Esophagus mucosa (tissue), 1 donor: ENCODE results near the gene HEATR3. TPM values are rescaled to one million over a fixed set of nuclear protein-coding genes. Genes with fewer than 3 reads are reported as not detected.
A peak's percentile ranks its signal among the peaks of the same experiment; 100 is the strongest.
"Not testable (repeated sequence)": the region's sequence is repeated elsewhere in the genome, so short reads cannot be mapped to it uniquely, and the experiment has no call there.

Experiments used
- ATAC-seq: fragments of 200-7000 bp; cut with Tn5 transposase; one replicate; pipeline ENCODE4 v1.9.1; 2020
- total RNA-seq: library from RNA; stranded (reverse); gene quantifications from one replicate; pipeline ENCODE4 v1.2.4, GENCODE V29; 2023
- donor health status: DM: yes; HTN: yes; CAD: no.

HEATR3 gene
- total RNA-seq, 1 donor from 2014 or later, result 14.5 TPM

DNA sequence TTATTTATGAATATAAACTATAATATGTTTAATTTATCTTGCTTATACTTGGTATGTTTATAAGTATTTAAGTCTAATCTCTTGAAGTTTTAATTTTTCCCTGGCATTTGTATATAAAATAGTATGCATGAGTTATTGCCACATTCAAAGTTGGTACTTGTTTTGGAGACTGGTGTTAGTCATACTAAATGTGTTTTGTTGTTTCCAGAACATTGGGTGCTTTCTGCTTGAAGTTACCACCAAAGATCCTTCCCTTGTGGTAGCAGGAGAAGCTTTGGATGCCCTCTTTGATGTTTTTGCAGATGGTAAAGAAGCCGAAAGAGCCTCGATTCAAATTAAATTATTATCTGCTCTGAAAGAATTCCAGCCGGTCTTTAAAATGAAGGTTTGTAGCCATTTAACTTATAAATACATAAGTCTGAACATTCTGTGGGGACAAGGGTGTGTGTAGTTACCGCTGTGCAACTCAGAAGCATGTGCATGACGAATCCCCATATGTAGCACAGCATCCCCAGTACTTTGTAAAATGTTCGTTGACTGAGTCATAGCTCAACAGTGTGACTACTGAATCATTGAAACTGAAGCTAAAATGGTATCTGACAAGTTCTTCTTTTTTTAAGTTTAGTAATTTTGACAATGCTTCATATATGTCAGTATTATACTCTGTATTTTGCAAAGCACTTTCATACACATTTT lies 36.4 kb downstream of the HEATR3 start:
- no peak for ATAC-seq

DNA sequence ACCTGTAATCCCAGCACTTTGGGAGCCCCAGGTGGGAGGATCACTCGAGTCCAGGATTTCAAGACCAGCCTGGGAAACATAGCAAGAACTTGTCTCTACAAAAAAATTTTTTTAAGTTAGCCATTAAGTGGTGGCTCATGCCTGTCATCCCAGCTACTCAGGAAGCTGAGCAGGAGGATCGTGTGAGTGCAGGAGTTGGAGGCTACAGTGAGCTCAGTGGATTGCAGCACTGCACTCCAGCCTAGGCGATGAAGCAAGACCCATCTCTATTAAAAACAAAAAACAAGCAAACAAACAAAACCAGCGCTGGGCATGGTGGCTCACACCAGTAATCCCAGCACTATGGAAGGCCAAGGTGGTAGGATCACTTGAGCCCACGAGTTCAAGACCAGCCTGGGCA lies 38.0 kb downstream of the HEATR3 start:
- no peak for ATAC-seq

DNA sequence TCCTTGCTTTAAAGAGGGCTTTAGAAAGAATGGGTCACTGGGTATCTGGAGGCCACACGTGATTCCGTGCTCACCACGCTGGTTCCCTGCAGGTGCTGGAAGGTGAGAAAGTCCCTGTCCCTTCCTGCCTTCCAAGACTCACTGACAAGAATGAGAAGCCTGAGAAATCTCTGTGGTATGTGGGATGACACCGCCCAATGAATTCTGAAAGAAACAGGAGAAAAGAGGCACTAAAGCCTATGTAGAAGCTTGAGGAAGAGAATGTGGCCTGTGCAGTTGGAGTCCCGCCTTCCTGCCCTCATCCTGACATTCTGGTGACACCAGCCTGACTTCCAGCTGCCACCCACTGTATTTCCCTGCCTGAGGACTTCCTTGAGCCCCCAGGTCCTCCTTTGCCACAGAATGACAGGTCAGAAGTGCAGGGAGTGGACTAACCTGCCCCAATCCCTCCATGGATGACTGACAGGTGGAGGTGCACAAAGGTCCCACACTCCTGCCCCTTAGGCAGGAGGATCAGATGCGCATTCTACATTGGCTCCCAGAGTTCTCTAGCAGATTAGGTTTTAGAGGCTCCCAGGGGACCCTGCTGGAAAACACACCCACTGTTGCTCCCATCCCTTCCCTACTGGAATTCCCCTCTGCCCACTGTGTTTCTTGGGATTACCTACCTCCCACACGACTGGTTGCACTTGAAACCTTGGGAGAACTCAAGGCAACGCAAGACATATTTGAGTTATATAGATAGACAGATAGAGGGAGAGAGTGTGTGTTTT lies 48.8 kb downstream of the HEATR3 start:
- ATAC-seq, result peak; percentile 60

DNA sequence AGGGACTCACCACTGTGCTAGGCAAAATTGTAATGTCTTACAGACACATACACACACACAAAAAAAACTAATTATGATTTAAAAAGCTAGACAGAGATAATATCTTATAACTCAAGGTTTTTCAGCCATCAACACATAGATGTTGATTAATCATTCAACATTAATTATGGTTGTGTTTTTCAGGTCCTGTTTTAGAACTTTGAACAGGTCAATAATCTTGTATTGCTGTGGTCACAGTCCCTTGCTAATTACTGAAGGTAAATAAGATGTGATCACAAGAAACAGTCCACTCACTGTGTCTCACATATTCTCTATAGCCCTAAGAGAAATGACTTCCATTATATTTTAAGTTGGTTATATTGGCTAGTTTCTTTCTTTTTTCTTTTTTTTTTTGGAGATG lies 54.9 kb downstream of the HEATR3 start:
- ATAC-seq, result no peak

DNA sequence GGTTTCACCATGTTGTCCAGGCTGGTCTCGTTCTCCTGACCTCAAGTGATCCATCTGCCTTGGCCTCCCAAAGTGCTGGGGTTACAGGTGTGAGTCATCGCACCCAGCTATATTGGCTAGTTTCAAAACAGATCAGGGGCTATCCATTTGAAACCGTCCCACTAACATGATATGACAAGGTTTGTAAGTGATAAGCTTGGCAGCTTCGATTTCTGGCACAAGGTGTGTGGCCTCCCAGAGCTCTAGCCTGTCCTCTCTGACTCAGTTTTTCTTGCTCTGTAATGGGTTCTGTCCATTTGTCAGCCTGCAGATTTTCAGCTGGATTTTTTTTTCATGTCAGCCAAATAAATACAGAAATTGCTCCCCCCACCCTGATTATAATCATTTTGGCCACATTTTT lies 55.5 kb downstream of the HEATR3 start:
- ATAC-seq, result no peak

DNA sequence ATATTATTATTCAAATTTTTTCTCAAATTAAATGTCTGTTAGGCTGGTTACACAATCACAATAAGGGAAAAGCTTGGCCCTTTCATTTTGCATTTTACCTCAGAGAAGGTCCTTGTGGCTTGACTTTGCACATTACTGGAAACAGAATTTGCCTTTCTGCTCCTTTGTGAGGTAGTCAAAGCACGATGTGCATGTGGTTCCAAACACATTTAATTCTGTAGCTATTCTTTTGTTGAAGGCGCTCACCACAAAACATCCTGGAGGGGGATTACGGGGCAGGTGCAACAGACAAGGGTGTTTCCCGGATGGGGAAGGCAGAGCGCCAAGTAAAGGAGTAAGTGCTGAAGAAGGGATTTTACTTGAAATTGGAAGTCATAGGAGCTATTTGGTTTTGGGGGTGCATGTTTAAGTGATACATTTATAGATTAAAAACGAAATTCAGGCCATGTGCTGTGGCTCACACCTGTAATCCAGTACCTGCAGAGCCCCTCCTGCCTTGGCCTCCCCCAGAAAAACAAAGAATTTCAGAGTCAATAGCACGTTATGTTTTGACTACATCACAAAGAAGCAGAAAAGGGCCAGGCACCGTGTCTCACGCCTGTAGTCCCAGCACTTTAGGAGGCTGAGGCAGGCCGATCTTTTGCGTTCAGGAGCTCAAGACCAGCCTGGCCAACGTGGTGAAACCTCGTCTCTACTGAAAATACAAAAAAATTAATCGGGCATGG lies 56.1 kb downstream of the HEATR3 start:
- ATAC-seq, result no peak

DNA sequence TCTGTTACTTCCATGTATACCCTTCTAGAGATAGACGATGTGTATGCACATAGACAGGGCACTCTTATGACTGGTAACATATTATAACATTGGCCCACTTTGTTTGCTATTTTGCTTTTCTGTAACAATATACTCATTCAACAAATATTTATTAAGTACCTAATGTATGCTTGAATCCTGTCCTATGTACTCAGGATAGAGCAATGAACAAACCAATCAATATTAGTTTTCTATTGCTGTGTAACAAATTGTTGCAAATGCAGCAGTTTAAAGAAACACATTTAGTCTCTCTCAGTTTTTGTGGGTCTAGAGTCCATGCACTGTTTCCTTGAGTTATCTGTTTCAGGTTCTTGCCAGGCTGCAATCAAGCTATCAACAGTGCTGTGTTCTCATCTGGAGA lies 57.6 kb downstream of the HEATR3 start:
- no peak for ATAC-seq

DNA sequence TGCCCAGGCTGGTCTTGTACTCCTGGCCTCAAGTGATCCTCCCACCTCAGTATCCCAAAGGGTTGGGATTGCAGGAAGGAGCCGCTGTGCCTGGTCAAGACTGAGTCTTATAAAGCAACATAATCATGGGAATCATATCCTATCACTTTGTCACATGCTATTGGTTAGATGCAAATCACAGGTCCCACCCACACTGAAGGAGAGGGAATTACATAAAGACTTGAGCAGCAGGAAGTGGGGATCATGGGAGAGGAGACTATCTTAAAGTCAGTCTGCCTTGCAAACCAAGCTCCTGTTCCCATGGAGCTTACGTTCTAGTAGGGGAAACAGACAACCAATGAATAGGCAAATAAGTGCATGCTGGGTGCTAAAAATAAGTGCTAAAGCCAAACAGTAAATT lies 59.0 kb downstream of the HEATR3 start:
- no peak for ATAC-seq

DNA sequence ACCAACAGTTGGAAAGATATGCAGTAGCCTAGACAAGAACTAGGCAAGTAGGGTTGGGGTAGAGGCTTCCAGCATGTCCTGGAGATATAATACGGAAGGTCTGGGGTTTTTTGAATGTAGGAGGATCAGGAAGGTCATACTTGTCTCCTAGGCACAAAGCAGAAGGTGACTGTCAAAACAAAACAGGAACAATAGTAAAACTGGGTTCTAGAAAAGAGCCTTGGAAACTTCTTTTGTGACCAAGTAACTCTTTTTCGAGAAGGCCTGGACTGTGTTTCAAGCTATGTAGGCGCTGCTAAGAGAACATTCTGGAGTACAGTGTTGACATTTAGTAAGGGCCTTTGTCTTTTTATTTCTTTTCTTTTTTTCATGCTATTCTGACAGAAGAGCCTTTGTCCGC lies 60.4 kb downstream of the HEATR3 start:
- no peak for ATAC-seq

DNA sequence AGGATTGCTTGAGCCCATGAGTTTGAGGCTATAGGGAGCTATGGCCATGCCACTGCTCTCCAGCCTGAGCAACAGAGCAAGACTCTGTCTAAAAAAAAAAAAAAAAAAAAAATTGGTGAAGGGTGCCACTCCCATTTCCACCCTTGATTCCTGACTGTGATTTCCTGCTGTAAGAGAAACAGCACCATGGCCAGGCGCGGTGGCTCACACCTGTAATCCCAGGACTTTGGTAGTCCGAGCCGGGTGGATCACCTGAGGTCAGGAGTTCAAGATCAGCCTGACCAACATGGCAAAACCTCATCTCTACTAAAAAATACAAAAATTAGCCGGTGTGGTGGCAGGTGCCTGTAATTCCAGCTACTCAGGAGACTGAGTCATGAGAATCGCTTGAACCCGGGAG lies 66.8 kb downstream of the HEATR3 start:
- not testable (repeated sequence) for ATAC-seq

DNA sequence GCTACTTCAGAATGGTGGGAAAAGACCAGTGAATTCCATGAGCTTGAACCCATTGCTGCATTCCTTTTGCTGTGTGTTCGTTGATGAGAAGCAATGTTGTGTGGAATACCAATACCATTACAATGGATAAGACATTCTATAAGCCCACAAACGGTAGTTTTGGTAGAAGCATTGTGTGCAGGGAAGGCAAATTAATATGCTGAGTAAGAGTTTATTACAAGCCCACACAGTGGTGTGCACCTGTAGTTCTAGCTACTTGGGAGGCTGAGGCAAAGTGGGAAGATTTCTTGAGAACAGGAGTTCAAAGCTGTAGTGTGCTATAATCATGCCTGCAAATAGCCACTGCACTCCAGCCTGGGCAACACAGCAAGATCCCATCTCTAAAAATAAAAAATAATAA lies 67.4 kb downstream of the HEATR3 start:
- ATAC-seq, result no peak

DNA sequence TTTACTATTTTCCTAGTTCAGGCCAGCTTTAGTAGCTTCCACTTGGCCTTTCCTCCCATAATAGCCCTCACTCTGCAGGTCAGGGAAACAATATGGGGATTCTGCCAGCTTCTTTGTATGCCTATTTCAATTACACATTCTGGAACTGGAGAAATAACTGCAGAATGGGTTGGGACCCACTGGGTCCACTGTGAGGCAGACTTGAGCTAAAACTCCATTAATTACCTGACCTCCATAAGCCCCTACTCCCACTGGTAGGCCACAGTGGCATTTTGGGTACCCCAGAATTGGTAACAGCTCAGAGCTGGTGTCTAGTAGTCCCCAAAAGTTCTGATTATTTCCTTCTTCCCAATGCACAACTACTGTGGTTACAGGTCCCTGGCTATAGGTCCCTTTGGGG lies 70.6 kb downstream of the HEATR3 start:
- ATAC-seq, result no peak

DNA sequence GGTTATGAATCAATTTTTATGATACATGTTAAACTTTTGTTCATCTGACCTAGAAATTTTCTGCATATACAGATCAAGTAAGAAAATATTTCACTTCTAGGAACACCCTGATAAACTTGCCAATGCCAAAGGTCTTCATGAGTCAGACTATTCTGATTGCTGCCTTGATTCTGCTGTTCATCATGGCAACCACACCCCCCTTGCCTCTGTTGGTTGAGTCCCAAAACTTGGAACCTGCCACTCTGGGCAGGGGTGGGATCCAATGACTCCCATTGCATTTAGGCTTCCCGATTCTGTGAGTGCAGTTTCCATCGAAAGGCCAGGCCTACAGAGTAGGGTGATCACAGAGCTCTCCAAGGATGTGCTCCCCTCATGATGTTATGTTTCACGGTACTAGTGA lies 71.5 kb downstream of the HEATR3 start:
- ATAC-seq, result no peak

DNA sequence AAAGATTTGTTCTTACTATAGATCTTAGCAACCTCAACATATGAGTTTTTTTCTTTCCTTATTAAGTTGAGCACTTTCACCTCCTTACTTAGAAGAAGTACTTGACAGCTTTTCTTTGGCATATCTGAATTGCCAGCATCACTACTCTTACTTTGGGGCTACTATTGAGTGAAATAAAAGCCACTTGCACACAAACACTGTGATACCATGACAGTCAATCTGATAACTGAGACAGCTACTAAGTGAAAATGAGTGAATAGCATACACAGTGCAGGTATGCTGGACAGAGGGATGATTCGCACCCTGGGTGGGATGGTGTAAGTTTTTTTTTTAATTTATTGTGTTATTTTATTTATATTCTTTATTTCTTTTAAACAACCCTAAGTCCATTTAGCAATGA lies 73.8 kb downstream of the HEATR3 start:
- no peak for ATAC-seq

DNA sequence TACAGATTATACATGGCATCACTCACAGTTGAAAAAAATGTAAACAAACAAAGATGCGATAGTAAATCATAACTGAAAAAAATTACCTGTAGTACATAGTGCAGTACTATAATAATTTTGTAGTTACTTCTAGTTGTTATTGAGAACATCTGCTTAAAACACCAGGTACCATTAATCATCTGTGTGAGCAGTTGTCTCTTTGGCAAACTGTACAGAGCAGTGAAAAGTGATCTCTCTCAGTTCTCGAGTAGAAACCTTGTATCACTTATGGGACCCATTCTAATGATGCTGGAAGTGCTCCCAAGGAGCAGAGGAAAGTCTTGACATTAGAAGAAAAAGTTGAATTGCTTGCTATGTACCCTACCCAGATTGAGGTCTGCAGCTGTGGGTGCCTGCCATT lies 78.4 kb downstream of the HEATR3 start:
- ATAC-seq, result no peak

DNA sequence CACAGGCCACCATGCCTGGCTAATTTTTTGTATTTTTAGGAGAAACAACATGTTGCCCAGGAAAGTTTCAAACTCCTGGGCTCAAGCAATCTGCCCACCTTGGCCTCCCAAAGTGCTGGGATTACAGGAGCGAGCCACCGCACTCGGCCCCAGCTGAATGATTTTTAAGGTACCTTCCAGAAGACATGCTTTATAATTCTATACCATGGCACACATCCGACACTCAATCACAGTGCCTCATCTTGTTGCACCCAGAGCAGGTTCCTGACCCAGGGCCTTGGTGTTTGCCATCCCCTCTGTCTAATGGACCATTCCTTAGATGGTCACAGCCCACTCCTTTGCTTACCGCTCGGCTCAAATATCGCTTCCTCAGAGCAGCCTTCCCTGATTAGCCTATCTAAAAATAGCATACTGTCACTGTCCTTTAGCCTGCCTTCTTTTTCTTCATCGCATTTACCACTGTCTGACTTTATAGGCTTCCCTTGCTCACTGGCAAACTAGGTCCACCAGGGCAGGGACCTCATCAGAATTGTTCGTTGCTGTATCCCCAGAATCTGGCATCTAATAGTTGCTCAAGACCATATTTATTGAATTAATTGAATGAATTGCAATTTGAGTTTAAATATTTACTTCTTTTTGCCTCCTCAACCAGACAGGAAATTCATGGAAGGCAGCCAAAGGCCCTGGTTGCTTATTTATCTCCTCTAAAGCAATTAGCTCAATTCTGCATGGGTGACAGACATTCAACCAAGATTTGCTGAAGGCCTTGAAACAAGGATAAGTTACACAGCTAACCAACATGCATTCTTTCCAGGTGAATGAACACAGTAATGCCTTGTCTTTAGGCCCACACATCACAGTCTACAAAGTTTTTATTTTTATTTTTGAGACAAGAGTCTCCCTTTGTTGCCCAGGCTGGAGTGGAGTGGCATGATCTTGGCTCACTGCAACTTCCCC lies 81.0 kb downstream of the HEATR3 start:
- ATAC-seq, result no peak

DNA sequence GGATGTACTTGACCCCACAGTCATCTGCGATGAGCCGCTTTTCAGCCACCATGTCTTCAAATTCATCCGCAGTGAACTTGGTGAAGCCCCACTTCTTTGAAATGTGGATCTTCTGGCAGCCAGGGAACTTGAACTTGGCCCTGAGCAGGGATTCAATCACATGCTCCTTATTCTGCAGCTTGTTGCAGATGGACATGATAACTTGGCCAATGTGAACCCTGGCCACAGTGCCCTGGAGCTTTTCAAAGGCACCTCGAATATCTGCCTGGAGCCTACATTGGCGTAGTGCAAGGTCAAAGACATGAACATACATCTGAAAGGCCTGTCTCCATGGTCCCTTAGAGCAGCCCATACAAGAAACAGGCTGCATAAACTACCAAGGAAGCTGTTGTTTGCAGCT lies 85.6 kb downstream of the HEATR3 start:
- no peak for ATAC-seq

DNA sequence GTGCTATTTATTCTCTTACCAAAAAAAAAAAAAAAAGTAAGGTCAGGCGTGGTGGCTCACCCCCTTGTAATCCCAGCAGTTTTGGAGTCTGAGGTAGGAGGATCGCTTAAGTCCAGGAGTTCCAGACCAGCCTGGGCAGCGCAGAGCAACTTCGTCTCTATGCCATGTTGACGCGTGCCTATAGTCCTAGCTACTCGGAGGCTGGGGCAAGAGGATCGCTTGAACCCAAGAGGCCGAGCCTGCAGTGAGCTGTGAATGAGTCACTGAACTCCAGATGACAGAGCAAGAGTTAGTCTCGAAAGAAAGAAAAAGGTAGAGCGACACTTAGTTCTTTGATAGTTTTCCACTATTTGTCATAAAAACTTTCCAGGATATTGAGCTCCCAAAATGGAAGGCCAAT lies 86.0 kb downstream of the HEATR3 start:
- ATAC-seq, result no peak

DNA sequence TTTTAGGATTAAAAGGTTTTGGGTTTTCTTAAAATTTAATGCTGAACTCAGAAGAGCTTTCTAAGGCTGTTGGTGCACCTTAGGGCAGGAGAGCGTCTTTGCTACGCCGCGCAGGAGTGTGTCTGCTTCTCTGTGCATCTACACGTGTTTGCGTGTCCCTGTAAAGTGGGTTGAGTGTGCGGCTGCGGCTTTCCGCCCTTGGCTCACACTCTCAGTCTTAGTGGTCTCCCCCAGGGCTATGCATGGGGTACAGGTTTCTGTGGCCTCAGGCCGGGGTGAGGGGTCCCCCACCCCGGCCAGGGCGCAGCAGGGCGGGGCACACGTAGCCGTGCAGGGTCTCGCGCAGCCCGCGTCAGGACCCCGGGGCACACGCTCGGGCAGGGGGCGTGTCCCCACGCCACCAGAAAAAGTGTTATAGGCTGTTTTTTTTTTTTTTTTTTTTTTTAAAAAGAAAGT lies 86.6 kb downstream of the HEATR3 start:
- ATAC-seq, result peak; percentile 50

DNA sequence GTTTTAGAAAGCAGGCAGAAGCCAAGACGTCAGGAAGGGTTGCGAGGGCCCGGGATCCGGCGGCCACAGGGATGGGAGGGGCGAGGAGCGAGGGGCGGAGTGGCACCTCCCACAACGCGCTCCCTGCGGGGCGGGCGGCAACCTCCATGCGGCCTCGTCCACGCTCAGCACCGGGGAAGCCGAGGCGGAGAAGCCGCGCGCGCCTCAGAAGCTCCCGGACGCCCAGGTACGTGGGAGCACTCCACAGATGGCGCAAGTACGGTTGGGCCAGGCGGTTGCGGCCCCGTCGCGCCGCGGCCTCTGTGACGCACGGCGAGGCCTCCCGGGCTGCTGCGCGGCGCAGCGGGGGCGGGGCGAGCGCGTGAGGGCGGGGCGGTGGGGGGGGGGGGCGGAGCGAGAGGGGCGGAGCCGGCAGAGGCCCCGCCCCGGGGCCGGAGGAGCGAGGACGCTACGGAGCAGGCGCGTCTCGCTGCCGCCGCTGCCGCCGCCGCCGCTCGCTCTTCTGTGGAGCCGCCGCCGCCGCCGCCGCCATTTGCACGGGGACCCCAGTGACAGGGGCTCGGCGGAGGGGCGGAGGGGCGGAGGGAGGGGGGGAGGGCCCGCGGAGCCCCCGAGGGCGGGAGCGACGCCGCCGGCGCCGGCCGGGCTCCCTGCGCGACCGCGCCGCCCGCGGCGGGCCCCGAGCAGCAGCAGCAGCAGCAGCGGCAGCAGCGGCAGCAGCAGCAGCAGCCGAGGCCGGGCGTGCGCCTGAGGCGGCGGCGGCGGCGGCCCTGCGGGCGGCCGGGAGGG lies 87.2 kb downstream of the HEATR3 start, which contains the start of gene TENT4B:
Gene TENT4B (plus strand): TSS at position 500 of the 789 bp plus-strand sequence. CDS start 316 bp downstream, outside the sequence.
- peak; percentile 92 for ATAC-seq
